Keratinocyte (primary cell): ENCODE data around the gene RFX6.

ENCODE experiments used
- EZH2 ChIP-seq: IDR thresholded peaks from one replicate; pipeline ENCODE4 v1.6.1; 2012; ENCODE audit warnings: inconsistent platforms, mild to moderate bottlenecking, low read length, moderate library complexity
- TF ChIP-seq, protein P1 (sequence below), 3 experiments: IDR thresholded peaks in 1 of 3; conservative IDR thresholded peaks in 1 of 3; optimal IDR thresholded peaks in 1 of 3; 2 replicates in 2 of 3; 3 replicates in 1 of 3; pipeline versions ENCODE3 to v1.5.1; 2011; ENCODE audit warnings: low read length in 3 of 3, mild to moderate bottlenecking in 3 of 3, moderate library complexity in 2 of 3, control low read depth in 1 of 3, inconsistent platforms in 1 of 3; ENCODE audit not compliant: insufficient read depth in 2 of 3; ENCODE audit errors: extremely low read depth in 1 of 3

DNA sequence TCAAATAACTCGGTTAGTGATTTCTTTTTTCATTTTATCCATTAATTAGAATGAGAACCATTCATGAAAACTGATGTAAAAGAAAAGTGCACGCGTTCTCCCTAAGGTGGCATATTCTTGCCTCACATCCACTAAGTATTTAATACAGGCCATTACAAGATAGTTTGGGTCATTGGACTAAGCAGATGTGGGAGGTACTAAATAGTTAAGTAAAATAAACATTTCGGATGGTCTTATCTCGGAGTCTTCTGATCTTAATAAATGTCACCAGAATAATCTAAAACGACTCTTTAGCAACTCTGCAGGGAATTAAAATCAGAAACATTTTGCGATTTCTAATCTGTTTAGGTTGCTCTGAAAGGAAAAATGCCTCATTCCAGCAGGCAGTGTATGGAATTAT is 78.7 kb downstream of the RFX6 start:
- TF ChIP-seq, protein P1, sequence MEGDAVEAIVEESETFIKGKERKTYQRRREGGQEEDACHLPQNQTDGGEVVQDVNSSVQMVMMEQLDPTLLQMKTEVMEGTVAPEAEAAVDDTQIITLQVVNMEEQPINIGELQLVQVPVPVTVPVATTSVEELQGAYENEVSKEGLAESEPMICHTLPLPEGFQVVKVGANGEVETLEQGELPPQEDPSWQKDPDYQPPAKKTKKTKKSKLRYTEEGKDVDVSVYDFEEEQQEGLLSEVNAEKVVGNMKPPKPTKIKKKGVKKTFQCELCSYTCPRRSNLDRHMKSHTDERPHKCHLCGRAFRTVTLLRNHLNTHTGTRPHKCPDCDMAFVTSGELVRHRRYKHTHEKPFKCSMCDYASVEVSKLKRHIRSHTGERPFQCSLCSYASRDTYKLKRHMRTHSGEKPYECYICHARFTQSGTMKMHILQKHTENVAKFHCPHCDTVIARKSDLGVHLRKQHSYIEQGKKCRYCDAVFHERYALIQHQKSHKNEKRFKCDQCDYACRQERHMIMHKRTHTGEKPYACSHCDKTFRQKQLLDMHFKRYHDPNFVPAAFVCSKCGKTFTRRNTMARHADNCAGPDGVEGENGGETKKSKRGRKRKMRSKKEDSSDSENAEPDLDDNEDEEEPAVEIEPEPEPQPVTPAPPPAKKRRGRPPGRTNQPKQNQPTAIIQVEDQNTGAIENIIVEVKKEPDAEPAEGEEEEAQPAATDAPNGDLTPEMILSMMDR (optimal IDR thresholded peaks at IDR 0.05 in 1 of 3, IDR thresholded peaks at IDR 0.05 in 1 of 3, conservative IDR thresholded peaks at IDR 0.05 in 1 of 3; ENCODE audit: extremely low read depth in 1 of 3, insufficient read depth in 2 of 3, low read length in 3 of 3) = no peak
- TF ChIP-seq EZH2 = no peak
